DND-41 (cell line): ENCODE data around the gene CCDC85C.

Experiments used
- ATAC-seq: fragments of 200-7000 bp; cut with Tn5 transposase; 3 replicates; pipeline ENCODE4 v1.9.1; 2021; ENCODE audit warnings: low read depth; ENCODE audit not compliant: insufficient read depth
- DNase-seq: peaks from one replicate; pipeline ENCODE4 v3.0.0-alpha.2; 2020
- H2AFZ ChIP-seq: 2 replicates; pipeline ENCODE4 v1.6.0; 2012; ENCODE audit warnings: low read depth, low read length
- H3K27ac ChIP-seq: 2 replicates; pipeline ENCODE4 v1.5.1; 2012; ENCODE audit warnings: low read length, inconsistent platforms
- H3K27me3 ChIP-seq: fragments of 200-600 bp; sonication (generic); 2 replicates; pipeline ENCODE4 v1.6.0; 2012; ENCODE audit warnings: low read length, mild to moderate bottlenecking, inconsistent platforms; ENCODE audit not compliant: insufficient read depth, poor library complexity
- H3K36me3 ChIP-seq: 2 replicates; pipeline ENCODE4 v1.5.1; 2012; ENCODE audit warnings: low read length, inconsistent platforms; ENCODE audit not compliant: insufficient read depth
- H3K4me1 ChIP-seq: 2 replicates; pipeline ENCODE4 v1.5.1; 2012; ENCODE audit warnings: mild to moderate bottlenecking, low read length; ENCODE audit not compliant: insufficient read depth
- H3K4me2 ChIP-seq: 2 replicates; pipeline ENCODE4 v1.6.0; 2012; ENCODE audit warnings: mild to moderate bottlenecking, moderate library complexity, low read length, inconsistent platforms; ENCODE audit not compliant: insufficient read depth
- H3K4me3 ChIP-seq, 2 experiments: fragments of 200-600 bp in 1 of 2; shearing (Covaris generic) in 1 of 2; 2 replicates each; pipeline ENCODE4 v1.5.1; 2012 to 2016; ENCODE audit warnings: inconsistent platforms in 2 of 2, low read length in 2 of 2, mild to moderate bottlenecking in 2 of 2, low read depth in 1 of 2, moderate library complexity in 1 of 2
- H3K79me2 ChIP-seq: 2 replicates; pipeline ENCODE4 v1.6.0; 2012; ENCODE audit warnings: low read length, inconsistent platforms; ENCODE audit not compliant: insufficient read depth
- H3K9ac ChIP-seq: 2 replicates; pipeline ENCODE4 v1.6.0; 2012; ENCODE audit warnings: low read depth, mild to moderate bottlenecking, inconsistent platforms, low read length, moderate library complexity
- H3K9me3 ChIP-seq: 2 replicates; pipeline ENCODE4 v1.5.1; 2012; ENCODE audit warnings: low read length, moderate library complexity, mild to moderate bottlenecking, inconsistent platforms; ENCODE audit not compliant: insufficient read depth, severe bottlenecking
- H4K20me1 ChIP-seq: 2 replicates; pipeline ENCODE4 v1.6.0; 2012; ENCODE audit warnings: low read length; ENCODE audit not compliant: insufficient read depth
- CTCF ChIP-seq: IDR thresholded peaks from 2 replicates; pipeline ENCODE4 v1.5.1; 2012; ENCODE audit warnings: borderline replicate concordance, low read length, moderate library complexity, mild to moderate bottlenecking; ENCODE audit not compliant: poor library complexity, severe bottlenecking; ENCODE audit errors: extremely low read depth
- EZH2 ChIP-seq: IDR thresholded peaks from 3 replicates; pipeline ENCODE4 v1.6.1; 2012; ENCODE audit warnings: borderline replicate concordance, low read depth, mild to moderate bottlenecking, moderate library complexity, low read length, inconsistent platforms; ENCODE audit not compliant: severe bottlenecking

Gene CCDC85C

DNA sequence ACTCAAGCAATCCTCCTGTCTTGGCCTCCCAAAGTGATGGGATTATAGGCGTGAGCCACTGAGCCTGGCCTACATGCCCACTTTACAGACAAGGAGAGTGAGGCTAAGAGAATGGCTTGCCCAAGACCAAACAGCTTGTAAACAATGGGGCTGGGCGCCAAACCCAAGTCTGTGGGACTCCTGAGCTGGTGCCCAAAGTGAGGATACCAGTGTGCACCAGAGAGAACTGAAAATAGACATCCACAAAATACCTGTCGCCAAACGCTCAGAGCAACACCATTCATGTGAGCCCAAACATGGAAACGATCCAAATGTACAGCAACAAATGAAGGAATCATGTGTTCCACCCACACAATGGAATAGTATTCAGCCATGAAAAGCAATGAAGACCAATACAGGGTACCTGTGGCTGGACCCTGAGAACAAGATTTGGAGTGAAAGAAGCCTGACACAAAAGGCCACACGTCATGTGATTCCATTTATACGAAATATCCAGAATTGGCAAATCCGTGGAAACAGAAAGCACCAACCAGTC lies 84.6 kb downstream of the CCDC85C start:
- H3K79me2 ChIP-seq, result no peaks in the 10 kb centered on the region
- no peak overlapping the region for H3K4me3 ChIP-seq
- no peak overlapping the region for H3K27ac ChIP-seq
- H3K36me3 ChIP-seq, result peaks cover 8% of the 10 kb centered on the region
- no peaks in the 10 kb centered on the region for H3K27me3 ChIP-seq
- H2AFZ ChIP-seq, result no peak overlapping the region
- TF ChIP-seq EZH2, result no peak
- no peak for TF ChIP-seq CTCF
- ATAC-seq, result no peak
- H3K9me3 ChIP-seq, result no peaks in the 10 kb centered on the region
- H4K20me1 ChIP-seq, result peaks cover 43% of the 10 kb centered on the region
- no peak overlapping the region for H3K9ac ChIP-seq
- no peak overlapping the region for H3K4me2 ChIP-seq
- no peaks in the 10 kb centered on the region for H3K4me1 ChIP-seq
- no peak for DNase-seq

DNA sequence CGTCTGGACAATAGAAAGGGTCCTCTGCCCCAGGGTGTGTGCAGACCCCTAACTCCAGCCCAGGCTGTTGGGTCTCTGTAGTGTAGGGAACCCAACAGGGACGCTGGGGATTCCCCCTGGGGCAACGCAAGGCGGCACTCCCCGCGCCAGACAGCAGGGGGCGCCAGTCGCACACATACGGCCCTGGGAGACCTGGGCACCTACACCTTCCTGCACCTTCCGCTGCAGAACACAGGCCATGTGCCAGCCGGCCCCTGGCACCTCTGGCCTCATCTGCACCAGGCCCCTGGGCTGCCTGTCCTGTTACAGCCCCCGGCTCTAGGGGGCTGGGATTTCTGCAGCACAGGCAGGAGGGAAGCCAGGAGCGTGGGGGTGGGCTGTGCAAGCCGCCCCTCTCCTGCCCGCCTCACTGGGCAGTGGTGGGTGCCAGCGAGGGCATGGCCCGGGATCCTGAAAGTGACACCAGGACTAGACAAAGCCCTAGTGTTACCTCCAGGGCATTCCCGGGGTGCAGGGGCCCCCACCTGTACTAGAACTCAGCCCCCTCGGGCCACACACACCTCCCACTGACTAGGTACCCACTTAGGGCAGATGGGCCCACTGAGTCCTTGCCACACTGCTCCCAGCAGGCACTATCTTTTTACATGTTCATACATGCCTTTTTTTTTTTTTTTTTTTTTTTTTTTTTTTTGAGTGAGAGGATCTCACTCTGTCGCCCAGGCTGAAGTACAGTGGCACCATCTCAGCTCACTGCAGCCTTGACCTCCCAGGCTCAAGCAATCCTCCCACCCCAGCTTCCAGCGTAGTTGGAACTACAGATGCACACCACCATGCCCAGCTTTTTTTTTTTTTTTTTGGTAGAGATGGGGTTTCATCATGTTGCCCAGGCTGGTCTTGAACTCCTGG lies 85.3 kb downstream of the CCDC85C start:
- no peak overlapping the region for H3K4me3 ChIP-seq
- no peak overlapping the region for H3K27ac ChIP-seq
- H3K36me3 ChIP-seq, result peaks cover 15% of the 10 kb centered on the region
- H3K9me3 ChIP-seq, result no peaks in the 10 kb centered on the region
- H4K20me1 ChIP-seq, result peaks cover 39% of the 10 kb centered on the region
- peak; percentile 98 for TF ChIP-seq CTCF
- TF ChIP-seq EZH2, result no peak
- no peak overlapping the region for H3K9ac ChIP-seq
- H3K4me2 ChIP-seq, result no peak overlapping the region
- H3K27me3 ChIP-seq, result no peaks in the 10 kb centered on the region
- ATAC-seq (peak; percentile 87), DNase-seq (peak; percentile 75)
- H2AFZ ChIP-seq, result no peak overlapping the region
- no peaks in the 10 kb centered on the region for H3K79me2 ChIP-seq
- H3K4me1 ChIP-seq, result no peaks in the 10 kb centered on the region

- Histone ChIP-seq H3K9me3 (no peaks in the 10 kb centered on the region), H3K79me2 (no peaks in the 10 kb centered on the region), H3K27ac (no peak overlapping the region), H4K20me1 (peaks cover 41% of the 10 kb centered on the region), H2AFZ (no peak overlapping the region), H3K4me1 (no peaks in the 10 kb centered on the region), H3K9ac (no peak overlapping the region), H3K4me2 (no peak overlapping the region), H3K36me3 (peaks cover 24% of the 10 kb centered on the region), H3K27me3 (no peaks in the 10 kb centered on the region), H3K4me3 (no peak overlapping the region)
- no peak for TF ChIP-seq CTCF
- no peak for TF ChIP-seq EZH2
- ATAC-seq (no peak), DNase-seq (no peak)
Observed at GRCh38 chr14:99517643-99518381, 86.2 kb downstream of the CCDC85C start.
